ENCODE data around the gene ASB16.
A peak's percentile ranks its signal among the peaks of the same experiment; 100 is the strongest.
"Not testable (repeated sequence)": the region's sequence is repeated elsewhere in the genome, so short reads cannot be mapped to it uniquely, and the experiment has no call there.

ASB16 gene

DNA sequence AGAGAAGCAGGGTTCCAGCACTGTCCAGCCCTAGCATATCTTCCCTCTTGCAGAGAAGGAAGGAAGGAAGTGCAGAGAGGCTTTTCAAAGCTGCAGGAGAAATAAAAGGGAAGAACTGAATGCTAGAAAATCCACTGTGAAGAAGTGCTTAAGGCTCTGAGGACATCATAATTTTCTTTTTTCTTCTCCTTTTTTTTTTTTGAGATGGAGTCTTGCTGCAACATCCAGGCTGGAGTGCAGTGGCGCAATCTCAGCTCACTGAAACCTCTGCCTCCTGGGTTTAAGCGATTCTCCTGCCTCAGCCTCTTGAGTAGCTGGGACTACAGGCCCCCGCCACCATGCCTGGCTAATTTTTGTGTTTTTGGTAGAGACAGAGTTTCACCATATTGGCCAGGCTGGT is 21.4 kb upstream of the ASB16 start:
- DNase-seq (ENCODE audit: low read depth), result not testable (repeated sequence)

DNA sequence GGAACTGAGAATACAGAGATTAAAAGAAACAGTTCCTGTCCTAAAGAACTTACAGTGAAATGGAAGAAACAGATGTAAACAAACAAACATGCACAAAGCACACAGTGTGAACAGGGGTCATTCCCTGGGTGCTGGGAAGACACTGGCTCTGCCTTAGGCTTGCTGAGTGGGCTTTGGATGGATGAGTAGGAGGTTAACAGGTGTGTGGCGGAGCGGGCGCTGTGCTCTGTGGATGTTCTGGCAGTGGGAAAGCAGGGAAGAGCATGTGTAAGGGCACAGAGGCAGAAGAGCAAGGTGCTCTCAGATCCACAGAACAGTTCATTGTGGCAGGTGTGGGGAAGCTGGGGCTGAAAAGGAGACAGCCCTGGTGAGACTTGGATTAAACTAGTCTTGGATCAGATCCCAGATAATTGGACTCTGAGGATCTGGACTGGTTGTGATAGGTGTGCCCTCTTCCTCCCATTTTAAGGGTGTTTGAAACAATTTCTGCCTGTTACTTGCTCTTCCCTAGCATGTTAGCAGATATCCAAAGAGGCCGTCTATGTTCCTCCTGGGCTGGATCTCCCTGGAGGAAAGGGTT is 20.7 kb upstream of the ASB16 start:
- DNase-seq (ENCODE audit: low read depth), result no peak

DNA sequence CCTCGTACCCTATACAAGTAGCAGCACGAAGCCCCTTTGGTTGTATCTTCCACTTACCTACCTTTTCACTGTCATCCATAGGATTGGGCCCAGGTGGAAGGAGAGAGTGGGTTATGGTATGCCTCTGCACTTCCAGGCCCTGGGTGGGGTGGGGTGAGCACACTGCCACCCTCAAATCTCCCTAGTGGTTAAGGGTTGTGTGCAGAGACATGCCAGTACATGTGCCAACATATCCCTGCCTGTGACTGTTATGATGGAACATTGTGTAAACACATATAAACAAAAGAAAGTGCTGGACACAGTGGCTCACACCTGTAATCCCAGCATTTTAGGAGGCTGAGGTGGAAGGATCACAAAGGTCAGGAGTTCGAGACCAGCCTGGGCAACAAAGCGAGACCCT is 17.6 kb upstream of the ASB16 start:
- DNase-seq (ENCODE audit: low read depth), result no peak

DNA sequence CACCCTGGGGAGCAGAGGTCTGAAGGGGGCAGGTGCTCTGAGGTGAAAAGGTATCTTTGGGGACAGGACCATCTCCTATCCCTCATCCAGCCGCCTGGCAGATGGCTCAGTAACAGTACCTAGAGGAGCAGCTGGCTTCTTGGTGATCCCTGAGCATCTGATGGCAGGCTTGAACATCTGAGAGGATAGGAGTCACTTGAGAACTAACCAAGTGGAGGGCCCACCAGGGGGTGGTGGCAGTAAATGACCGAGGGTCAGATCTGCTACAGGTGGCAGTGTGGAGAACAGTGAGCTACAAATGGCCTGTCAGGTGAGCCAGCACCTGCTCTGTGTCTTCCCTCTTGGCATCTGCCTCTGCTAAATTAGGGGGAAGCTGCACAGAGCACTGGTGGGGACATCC is 15.0 kb upstream of the ASB16 start:
- no peak for DNase-seq (ENCODE audit: low read depth)

DNA sequence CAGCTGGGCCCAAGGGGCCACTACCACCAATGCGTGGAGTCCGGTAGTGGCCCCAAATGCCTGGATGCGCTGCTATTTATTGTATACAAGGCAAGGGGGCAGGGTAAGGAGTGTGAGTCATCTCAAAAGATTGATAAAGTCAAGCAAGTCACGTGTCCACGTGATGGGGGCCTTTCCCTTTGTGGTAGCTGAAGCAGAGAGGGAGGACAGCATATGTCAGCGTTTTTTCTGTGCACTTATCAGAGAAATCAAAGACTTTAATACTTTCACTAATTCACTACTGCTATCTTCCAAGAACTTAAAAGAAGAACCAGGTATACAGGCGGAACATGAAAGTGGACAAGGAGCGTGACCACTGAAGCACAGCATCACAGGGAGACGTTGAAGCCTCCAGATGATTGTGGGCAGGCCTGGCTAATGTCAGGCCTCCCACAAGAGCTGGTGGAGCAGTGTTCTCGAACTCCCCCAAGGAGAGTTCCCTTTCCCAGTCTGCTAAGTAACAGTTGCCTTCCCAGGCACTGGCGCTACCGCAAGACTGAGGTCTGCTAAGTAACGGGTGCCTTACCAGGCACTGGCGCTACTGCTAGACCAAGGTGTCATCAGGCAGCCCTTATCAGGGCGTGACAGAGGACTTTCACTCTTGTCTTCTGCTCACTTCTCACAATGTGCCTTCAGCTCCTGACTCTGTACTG is 10.8 kb upstream of the ASB16 start:
- DNase-seq (ENCODE audit: low read depth), result no peak

DNA sequence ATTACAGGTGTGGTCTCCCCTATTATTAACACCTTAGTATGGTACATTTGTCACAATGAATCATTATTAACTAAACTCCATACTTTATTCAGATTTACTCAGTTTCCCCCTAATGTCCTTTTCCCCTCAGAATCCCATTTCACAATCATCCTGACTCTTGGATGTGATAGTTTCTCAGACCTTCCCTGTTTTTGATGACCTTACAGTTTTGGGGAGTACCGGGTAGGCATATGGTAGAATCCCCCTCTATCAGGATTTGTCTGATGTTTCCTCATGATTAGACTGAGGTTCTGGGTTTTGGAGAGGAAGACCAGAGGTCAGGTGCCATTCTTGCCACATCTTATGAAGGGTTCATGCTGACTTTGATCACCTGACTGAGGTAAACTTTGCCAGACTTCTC is 6.0 kb upstream of the ASB16 start:
- DNase-seq (ENCODE audit: low read depth), result no peak

DNA sequence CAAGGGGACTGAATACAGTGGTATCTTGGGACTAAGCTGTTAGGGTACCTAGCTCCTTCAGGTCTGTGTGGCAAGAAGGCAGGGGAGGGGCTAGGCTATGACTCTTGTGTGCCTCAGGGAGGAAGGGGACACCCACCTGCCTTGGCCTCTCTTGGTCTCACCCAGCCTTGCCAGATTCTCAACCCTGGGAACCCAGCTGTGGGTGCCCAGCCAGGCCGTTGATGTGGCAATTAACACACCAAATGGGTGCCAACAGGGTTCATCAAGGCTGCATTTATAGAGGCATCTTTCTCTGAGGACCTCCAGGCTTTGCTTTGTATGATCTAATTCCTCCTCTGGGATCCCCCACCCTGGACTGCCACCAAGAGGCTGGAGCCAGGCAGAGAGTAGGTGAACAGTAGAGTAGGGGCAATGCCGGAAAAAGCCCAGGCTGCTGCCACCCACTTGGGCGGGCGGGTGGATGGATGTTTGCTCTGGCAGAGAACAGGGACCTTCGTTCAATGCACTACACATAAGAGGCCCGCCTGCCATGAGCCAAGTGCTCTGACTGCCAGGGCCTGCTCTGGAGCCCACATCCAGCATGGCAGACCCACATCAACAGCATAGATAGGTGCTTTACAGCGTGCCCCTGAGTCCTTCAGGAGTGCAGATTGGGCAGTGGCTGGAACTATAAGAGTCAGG is 3.2 kb upstream of the ASB16 start:
- no peak for DNase-seq (ENCODE audit: low read depth)

DNA sequence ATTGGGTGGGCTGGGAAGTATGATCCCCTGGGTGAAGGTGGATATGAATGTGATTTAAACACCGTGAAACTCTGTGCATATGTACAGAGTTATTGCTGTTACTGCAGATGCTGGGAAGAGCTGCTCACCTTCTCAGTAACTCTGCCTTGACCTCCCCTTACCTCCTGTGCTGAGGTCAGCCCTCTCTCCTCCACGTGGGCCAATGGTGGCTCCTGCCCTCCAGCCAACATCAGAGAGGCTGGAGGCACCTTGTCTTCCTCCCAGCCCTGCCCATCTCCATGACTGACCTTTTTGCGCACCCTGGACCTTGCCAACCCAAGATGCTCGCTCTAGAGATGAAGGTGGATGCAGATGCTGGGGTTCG is 387 bp upstream of the ASB16 start:
- DNase-seq (ENCODE audit: low read depth), result no peak

DNA sequence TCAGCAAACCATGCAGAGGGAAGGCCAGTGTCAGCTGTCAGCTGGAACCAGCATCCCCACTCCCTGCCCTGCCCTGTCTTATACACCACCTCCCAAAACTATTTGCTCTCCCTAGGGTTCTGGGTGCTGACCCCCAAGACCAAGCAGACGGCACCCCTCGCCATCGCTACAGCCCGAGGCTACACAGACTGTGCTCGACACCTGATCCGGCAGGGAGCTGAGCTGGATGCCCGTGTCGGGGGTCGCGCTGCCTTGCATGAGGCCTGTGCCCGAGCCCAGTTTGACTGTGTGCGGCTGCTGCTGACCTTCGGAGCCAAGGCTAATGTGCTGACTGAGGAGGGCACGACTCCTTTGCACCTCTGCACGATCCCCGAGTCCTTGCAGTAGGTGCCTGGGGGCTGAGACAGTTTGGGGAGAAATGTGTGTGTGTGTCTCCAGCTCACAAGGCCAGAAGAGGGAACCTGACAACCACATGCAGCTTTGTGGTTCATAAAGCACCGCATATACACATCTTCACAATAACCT is 1.5 kb downstream of the ASB16 start:
- no peak for DNase-seq (ENCODE audit: low read depth)

DNA sequence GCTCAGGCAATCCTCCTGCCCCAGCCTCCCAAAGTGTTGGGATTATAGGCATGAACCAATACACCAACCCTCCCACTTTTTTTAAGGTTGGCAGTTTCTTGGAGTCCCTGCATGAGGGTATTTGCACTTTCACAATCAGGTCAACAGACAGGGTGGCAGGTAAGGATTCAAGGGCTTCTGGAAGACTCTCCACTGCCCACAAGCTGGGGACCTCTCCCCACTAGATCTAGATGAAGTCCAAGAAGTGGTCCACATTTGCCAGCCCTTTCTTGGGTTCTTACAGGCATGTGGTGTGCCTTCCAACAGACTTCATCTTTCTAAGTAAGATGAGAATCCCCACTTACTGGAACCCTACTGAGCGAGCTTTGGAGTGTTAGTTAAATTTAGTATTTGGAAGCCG is 3.9 kb downstream of the ASB16 start:
- no peak for DNase-seq (ENCODE audit: low read depth)

DNA sequence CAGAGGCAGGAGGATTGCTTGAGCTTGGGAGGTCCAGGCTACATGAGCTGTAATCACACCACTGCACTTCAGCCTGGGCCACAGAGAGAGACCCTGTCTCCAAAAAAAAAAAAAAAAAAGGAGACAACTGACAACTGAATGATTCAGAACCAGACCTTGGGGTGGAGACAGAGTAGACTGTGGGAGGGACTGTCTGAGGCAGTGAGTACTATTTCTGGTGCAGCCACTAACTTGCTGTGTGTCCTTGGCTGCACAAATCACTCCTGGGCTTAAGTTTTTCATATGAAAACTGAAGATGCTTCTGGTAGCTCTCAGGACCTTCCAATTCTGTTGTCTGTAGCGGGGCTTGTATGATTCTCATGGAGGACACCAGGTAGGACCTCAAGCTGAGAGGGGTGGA is 5.8 kb downstream of the ASB16 start:
- DNase-seq (ENCODE audit: low read depth), result no peak

DNA sequence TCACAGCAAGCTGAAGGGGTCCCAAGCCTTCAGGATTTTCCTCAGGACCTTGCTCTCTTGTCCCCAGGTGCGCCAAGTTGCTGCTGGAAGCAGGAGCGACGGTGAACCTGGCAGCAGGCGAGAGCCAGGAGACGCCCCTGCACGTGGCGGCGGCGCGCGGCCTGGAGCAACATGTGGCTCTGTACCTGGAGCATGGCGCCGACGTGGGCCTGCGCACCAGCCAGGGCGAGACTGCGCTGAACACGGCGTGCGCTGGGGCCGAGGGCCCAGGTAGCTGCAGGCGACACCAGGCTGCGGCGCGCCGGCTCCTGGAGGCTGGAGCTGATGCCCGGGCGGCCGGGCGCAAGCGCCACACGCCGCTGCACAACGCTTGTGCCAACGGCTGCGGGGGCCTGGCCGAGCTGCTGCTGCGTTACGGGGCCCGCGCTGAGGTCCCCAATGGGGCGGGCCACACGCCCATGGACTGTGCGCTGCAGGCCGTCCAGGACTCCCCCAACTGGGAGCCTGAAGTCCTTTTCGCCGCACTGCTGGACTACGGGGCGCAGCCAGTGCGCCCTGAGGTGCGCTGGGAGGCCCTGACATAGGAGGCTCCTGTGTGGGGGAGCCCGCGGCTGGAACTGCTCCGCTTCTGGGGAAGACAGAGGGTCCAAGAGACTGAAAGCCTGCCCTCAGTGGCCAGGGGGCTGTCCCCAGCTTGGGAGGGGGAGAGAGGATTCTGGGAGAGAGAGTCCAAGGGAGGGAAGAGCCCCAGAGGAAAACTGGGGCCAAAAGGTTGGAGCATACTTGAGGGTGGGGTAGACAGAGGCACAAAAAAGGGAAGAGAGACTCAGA is 6.4 kb downstream of the ASB16 start:
- DNase-seq (ENCODE audit: low read depth), result no peak

DNA sequence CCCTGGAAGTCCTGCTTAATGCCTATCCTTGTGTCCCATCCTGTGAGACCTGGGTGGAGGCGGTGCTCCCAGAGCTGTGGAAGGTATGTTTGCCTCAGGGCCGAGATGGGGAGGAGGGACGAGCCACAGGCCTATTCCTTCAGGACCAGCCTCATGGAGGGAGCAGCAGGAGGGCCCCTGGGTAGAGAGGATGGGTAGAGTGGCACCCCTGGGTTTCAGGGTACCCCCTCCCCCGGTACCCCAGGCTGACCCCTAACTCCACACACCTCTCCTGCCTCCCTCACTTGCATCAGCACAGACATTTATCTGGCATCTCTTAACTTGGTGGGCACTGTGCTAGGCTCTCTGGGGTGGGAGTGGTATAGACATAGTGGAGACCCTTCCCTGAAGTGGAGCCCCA is 7.1 kb downstream of the ASB16 start:
- no peak for DNase-seq (ENCODE audit: low read depth)

DNA sequence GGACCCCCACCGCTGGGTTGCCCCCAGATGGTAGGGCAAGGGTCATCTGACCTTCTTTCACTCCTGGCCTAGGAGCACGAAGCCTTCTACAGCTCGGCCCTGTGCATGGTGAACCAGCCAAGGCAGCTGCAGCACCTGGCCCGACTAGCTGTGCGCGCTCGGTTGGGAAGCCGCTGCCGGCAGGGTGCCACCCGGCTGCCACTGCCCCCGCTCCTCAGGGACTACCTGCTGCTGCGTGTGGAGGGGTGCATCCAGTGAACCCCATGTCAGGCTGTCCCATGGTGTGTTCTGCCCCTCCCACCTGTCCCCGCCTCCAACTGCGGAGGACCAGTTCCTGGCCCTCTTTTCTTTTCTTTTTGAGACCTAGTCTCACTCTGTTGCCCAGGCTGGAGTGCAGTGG is 7.6 kb downstream of the ASB16 start:
- DNase-seq (ENCODE audit: low read depth), result no peak

DNA sequence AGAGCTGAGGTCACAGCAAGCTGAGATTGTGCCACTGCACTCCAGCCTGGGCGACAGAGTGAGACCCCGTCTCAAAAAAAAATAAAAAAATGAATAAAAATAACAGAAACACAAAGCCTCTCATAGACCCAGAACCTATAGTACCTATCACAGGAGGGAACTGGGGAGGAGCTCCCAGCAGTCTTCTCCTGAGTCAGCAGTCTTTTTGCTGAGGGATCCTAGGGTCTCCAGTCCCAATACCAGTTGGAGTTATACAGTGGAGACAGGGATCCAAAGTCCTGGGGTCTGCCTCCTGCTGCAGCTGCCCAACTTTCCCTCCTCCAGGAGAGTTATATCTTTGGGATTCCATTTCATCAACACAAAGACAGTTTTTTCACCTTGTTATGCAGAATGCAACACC is 12.5 kb downstream of the ASB16 start:
- DNase-seq (ENCODE audit: low read depth), result no peak

DNA sequence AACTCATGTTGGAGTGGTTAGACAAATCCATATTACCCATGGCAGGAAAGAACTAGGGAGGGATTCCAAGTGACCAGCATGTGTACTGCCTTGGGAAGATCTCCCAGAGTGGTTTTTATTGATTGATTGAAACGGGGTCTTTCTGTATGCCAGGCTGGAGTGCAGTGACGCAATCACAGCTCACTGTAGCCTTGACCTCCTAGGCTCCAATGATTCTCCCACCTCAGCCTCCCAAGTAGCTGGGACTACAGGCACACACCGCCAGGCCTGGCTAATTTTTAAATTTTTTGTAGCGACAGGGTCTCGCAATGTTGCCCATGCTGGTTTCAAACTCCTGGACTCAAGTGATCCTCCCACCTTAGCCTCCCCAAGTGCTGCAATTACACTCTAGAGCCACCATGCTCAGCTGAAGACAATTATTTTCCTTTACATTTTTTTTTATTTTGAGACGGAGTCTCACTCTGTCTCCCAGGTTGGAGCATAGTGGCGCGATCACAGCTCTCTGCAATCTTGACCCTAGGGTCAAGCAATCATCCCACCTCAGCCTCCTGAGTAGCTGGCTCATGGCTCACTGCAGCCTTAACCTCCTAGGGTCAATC is 13.8 kb downstream of the ASB16 start:
- no peak for DNase-seq (ENCODE audit: low read depth)

DNA sequence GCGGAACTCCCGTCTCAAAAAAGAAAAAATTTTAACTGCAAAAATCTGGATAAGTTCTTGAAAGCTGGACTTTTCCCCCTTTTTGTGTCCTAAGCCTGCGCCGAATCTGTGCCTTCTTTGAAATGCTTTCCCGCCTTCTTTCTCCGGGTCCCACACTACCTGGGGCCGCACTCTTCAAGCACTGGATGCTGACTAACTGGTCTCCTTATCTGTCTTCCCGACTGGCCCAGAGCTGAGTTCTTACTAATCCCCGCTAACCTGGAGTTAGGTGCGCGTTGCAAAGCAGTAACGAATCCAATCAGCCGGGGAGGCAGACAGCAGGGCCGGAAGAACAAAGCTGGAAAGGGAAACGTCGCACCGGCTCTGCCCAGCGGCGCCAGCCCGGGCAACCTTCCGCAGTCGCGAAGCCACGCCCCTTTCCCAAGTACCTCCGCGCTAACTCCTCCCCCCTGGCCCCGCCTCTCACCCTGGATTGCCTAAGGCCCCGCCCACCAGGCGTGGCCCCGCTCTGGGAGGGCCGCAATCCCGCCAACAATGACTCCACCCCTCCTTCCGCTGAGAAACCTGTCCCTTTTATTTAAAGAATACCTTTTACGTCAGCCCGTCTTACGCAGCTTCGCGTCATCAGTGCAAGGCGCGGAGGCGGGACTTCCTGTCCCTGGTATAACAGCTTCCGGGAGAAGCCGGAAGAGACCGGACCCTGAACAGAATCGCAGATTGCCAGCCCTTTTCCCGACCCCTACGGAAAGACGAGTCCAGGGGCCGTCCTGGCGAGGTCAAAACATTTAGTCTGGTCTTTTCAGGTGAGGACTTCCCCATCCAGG is 16.0 kb downstream of the ASB16 start, which contains the start of gene TMUB2:
TSS of gene TMUB2 (plus strand) at position 666 of the 824 bp plus-strand sequence. CDS start 737 bp downstream, outside the sequence.
- DNase-seq (ENCODE audit: low read depth), result peak; percentile 99

DNA sequence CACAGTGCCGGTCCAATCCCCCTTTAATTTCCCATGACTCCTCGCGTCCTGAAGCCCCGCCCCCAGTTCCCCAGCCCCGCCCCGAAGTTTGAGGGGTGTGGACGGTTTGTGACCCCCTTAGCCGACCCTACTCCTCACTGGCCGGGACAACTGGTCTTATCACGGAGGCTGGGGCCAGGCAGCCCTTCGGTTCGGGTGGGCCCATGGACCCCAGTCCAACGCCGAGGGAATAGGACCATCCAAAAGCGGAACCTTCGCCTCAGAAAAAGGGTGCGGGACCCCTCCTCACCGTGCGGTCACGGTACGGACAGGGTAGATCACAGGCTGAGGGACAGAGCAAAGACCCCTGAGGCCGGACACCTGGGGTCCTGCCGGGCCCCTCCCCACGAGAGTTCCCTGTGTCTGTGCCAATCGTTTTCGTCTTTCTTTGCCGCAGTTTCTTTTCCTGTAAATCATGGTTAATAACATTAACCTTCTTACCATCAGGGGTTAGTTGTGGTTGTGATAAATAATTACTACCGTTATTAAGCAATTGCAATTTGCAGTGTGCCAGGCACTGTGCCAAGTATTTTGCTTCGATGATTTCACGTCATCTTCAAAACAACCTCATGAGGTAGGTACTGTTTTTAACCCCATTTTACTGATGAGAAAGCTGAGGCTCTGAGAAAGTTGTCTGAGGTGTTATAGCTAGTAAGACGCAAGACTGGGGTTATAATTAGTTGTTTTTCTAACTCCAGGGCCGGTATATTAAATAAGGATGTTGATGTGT is 16.8 kb downstream of the ASB16 start:
- no peak for DNase-seq (ENCODE audit: low read depth)

DNA sequence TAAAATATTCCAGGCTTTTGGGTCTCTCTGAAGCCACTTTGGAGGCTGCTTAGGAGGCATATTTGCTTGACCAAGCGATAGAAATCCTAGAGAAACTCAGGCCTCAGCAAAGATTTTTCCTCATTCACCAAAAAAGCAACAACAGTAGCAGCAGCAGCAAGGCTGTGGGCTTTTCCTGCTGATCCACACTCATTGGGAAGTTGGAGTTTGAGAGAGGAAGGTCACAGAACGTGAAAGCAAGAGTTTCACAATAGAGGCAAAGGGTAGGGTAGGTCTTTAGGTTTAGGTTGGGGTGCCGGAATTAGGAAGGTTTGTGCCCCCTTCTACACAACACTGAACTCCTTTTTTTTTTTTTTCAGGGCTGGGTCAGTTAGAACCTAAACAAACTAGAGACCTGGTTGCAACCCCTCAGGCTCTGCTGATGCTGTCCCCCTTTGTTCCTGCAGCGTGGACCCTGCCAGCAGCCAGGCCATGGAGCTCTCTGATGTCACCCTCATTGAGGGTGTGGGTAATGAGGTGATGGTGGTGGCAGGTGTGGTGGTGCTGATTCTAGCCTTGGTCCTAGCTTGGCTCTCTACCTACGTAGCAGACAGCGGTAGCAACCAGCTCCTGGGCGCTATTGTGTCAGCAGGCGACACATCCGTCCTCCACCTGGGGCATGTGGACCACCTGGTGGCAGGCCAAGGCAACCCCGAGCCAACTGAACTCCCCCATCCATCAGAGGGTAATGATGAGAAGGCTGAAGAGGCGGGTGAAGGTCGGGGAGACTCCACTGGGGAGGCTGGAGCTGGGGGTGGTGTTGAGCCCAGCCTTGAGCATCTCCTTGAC is 18.3 kb downstream of the ASB16 start:
- no peak for DNase-seq (ENCODE audit: low read depth)

All from activated T-helper 1 cell treated with Interleukin-2 at 50 U/mL for 16 hours (primary cell).